HG03378 (cell line): ENCODE measurements around the gene CDK6.

Source experiments
- ATAC-seq: cut with Tn5 transposase; IDR thresholded peaks from one replicate; pipeline ENCODE4 v1.9.1; 2021; ENCODE audit warnings: mild to moderate bottlenecking, moderate library complexity; ENCODE audit not compliant: unreplicated experiment

The CDK6 gene

GRCh38 chr7:92827464-92828120 is 8.8 kb downstream of the CDK6 start:
- no peak for ATAC-seq

GRCh38 chr7:92826258-92826938 is 10.0 kb downstream of the CDK6 start:
- no peak for ATAC-seq

GRCh38 chr7:92824901-92825480 is 11.4 kb downstream of the CDK6 start:
- no peak for ATAC-seq

- ATAC-seq = no peak
Observed at GRCh38 chr7:92824450-92824849, 11.9 kb downstream of the CDK6 start.

GRCh38 chr7:92823042-92823441 is 13.3 kb downstream of the CDK6 start:
- ATAC-seq = no peak

- no peak for ATAC-seq
Observed at GRCh38 chr7:92820191-92820590, 16.2 kb downstream of the CDK6 start.

- no peak for ATAC-seq
Observed at GRCh38 chr7:92817398-92817797, 19.0 kb downstream of the CDK6 start.

- ATAC-seq = no peak
Observed at GRCh38 chr7:92815412-92815811, 21.0 kb downstream of the CDK6 start.

GRCh38 chr7:92813390-92814024 is 22.9 kb downstream of the CDK6 start:
- peak; percentile 54 for ATAC-seq

GRCh38 chr7:92811158-92811557 is 25.2 kb downstream of the CDK6 start:
- no peak for ATAC-seq

GRCh38 chr7:92809760-92810573 is 26.4 kb downstream of the CDK6 start:
- peak; percentile 79 for ATAC-seq

GRCh38 chr7:92809397-92809759 is 27.0 kb downstream of the CDK6 start:
- ATAC-seq = peak; percentile 29

- ATAC-seq = no peak
Observed at GRCh38 chr7:92808635-92809034, 27.7 kb downstream of the CDK6 start.

- no peak for ATAC-seq
Observed at GRCh38 chr7:92808006-92808405, 28.4 kb downstream of the CDK6 start.

GRCh38 chr7:92806496-92806895 is 29.9 kb downstream of the CDK6 start:
- ATAC-seq = no peak

- no peak for ATAC-seq
Observed at GRCh38 chr7:92802406-92802805, 34.0 kb downstream of the CDK6 start.

GRCh38 chr7:92799446-92800211 is 36.7 kb downstream of the CDK6 start:
- ATAC-seq = peak; percentile 64

GRCh38 chr7:92798517-92799249 is 37.7 kb downstream of the CDK6 start:
- ATAC-seq = no peak

- peak; percentile 48 for ATAC-seq
Observed at GRCh38 chr7:92797693-92798092, 38.7 kb downstream of the CDK6 start.

- peak; percentile 12 for ATAC-seq
Observed at GRCh38 chr7:92797284-92797683, 39.1 kb downstream of the CDK6 start.
